ENCODE data around the gene POLG.

Gene POLG

DNA sequence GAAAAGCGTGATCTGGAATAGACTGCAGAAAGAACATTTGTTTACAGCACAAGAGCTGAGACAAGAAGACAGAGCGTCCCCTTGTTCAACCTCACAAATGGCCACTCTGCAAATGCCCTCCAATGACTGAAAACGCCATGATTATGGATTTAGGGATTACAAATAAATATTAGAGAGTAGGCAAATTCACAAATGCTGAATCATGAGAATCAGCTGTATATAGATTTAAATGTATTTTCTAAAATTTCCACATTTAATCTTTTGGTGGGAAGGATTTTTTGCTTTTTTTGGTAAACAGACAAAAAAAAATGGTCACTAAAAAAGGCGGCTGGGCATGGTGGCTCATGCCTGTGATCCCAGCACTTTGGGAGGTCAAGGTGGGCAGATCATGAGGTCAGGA, 10.6 kb upstream of the POLG start:
- H2AFZ ChIP-seq: no peak overlapping the region
- H3K27me3 ChIP-seq (ENCODE audit: control insufficient read depth, insufficient read depth, low read length): no peaks in the 10 kb centered on the region

GRCh38 chr15:89342840-89343239, 8.2 kb upstream of the POLG start:
- Histone ChIP-seq H3K4me3 (ENCODE audit: low read depth, low read length) (no peak overlapping the region), H3K4me2 (ENCODE audit: low read length) (no peak overlapping the region), H3K27ac (no peak overlapping the region), H3K9ac (no peak overlapping the region), H3K79me2 (no peaks in the 10 kb centered on the region), H3K9me3 (ENCODE audit: control insufficient read depth, low read length) (no peaks in the 10 kb centered on the region), H3K27me3 (ENCODE audit: control insufficient read depth, insufficient read depth, low read length) (no peaks in the 10 kb centered on the region), H2AFZ (no peak overlapping the region), H3K4me1 (no peaks in the 10 kb centered on the region), H3K36me3 (ENCODE audit: control insufficient read depth, insufficient read depth, low read length) (no peaks in the 10 kb centered on the region)
- TF ChIP-seq, protein P1, sequence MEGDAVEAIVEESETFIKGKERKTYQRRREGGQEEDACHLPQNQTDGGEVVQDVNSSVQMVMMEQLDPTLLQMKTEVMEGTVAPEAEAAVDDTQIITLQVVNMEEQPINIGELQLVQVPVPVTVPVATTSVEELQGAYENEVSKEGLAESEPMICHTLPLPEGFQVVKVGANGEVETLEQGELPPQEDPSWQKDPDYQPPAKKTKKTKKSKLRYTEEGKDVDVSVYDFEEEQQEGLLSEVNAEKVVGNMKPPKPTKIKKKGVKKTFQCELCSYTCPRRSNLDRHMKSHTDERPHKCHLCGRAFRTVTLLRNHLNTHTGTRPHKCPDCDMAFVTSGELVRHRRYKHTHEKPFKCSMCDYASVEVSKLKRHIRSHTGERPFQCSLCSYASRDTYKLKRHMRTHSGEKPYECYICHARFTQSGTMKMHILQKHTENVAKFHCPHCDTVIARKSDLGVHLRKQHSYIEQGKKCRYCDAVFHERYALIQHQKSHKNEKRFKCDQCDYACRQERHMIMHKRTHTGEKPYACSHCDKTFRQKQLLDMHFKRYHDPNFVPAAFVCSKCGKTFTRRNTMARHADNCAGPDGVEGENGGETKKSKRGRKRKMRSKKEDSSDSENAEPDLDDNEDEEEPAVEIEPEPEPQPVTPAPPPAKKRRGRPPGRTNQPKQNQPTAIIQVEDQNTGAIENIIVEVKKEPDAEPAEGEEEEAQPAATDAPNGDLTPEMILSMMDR (IDR thresholded peaks at IDR 0.05): no peak

More for the DNA sequence above, 10.6 kb upstream of the POLG start:
- TF ChIP-seq, protein P1 (IDR thresholded peaks at IDR 0.05): no peak
- Histone ChIP-seq H3K9ac (no peak overlapping the region), H3K79me2 (no peaks in the 10 kb centered on the region), H3K27ac (no peak overlapping the region), H3K4me2 (ENCODE audit: low read length) (no peak overlapping the region), H3K9me3 (ENCODE audit: control insufficient read depth, low read length) (no peaks in the 10 kb centered on the region), H3K36me3 (ENCODE audit: control insufficient read depth, insufficient read depth, low read length) (no peaks in the 10 kb centered on the region), H3K4me1 (no peaks in the 10 kb centered on the region), H3K4me3 (ENCODE audit: low read depth, low read length) (no peak overlapping the region)

- Histone ChIP-seq H3K4me3 (ENCODE audit: low read depth, low read length) (no peak overlapping the region), H3K36me3 (ENCODE audit: control insufficient read depth, insufficient read depth, low read length) (no peaks in the 10 kb centered on the region), H3K4me1 (no peaks in the 10 kb centered on the region), H3K27me3 (ENCODE audit: control insufficient read depth, insufficient read depth, low read length) (no peaks in the 10 kb centered on the region), H3K9me3 (ENCODE audit: control insufficient read depth, low read length) (no peaks in the 10 kb centered on the region), H3K9ac (no peak overlapping the region), H3K4me2 (ENCODE audit: low read length) (no peak overlapping the region), H3K79me2 (no peaks in the 10 kb centered on the region), H2AFZ (no peak overlapping the region), H3K27ac (no peak overlapping the region)
- TF ChIP-seq, protein P1 (IDR thresholded peaks at IDR 0.05): no peak
These were observed 6.8 kb upstream of the POLG start for GRCh38 chr15:89341316-89342005.

GRCh38 chr15:89340573-89340972, 5.9 kb upstream of the POLG start:
- Histone ChIP-seq H3K27ac (no peak overlapping the region), H3K4me3 (ENCODE audit: low read depth, low read length) (no peak overlapping the region), H3K9me3 (ENCODE audit: control insufficient read depth, low read length) (no peaks in the 10 kb centered on the region), H3K27me3 (ENCODE audit: control insufficient read depth, insufficient read depth, low read length) (no peaks in the 10 kb centered on the region), H3K36me3 (ENCODE audit: control insufficient read depth, insufficient read depth, low read length) (no peaks in the 10 kb centered on the region), H2AFZ (no peak overlapping the region), H3K79me2 (no peaks in the 10 kb centered on the region), H3K4me1 (no peaks in the 10 kb centered on the region), H3K4me2 (ENCODE audit: low read length) (no peak overlapping the region), H3K9ac (no peak overlapping the region)
- TF ChIP-seq, protein P1 (IDR thresholded peaks at IDR 0.05): no peak

DNA sequence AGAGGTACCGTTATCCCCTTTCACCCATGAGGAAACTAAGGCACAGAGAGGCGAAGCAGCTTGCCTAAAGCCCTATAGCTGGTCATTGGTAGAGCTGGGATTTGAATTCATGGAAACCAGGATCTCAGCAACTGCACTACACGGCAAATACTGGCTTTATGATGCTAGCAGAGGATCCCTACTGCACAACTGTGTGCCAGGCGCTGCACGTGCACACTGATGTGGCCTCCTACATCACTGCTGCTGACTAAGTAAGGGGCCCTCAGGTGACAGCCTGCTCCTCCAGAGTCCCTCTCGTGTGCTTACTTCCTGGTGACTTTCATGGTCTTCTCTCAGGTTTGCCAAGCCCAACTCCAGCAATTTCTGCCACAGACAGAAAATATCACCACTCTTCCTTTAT, 3.4 kb upstream of the POLG start:
- Histone ChIP-seq H3K4me2 (ENCODE audit: low read length) (no peak overlapping the region), H3K4me1 (no peaks in the 10 kb centered on the region), H3K36me3 (ENCODE audit: control insufficient read depth, insufficient read depth, low read length) (no peaks in the 10 kb centered on the region), H3K27me3 (ENCODE audit: control insufficient read depth, insufficient read depth, low read length) (no peaks in the 10 kb centered on the region), H2AFZ (no peak overlapping the region), H3K4me3 (ENCODE audit: low read depth, low read length) (no peak overlapping the region), H3K79me2 (peaks cover 6% of the 10 kb centered on the region), H3K9me3 (ENCODE audit: control insufficient read depth, low read length) (no peaks in the 10 kb centered on the region), H3K9ac (no peak overlapping the region), H3K27ac (no peak overlapping the region)
- TF ChIP-seq, protein P1 (IDR thresholded peaks at IDR 0.05): no peak

Data from parathyroid adenoma (tissue), 2 donors.